Measurements from ENCODE around the gene THSD4. TPM values are rescaled to one million over a fixed set of nuclear protein-coding genes. Genes with fewer than 3 reads are reported as not detected.
"Not testable (repeated sequence)": the region's sequence is repeated elsewhere in the genome, so short reads cannot be mapped to it uniquely, and the experiment has no call there.

The THSD4 gene
- total RNA-seq, 2 donors from 2014 or later = 0.08 TPM; not detected in 1

GRCh38 chr15:71167445-71168165 lies 52.3 kb downstream of the THSD4 start:
- Mint-ChIP-seq H3K27me3 (peaks cover 44% of the 10 kb centered on the region), H3K36me3 (ENCODE audit: low read depth) (no peaks in the 10 kb centered on the region), H3K4me3 (no peak overlapping the region), H3K4me1 (no peaks in the 10 kb centered on the region), H3K27ac (no peak overlapping the region), H3K9me3 (peaks cover 4% of the 10 kb centered on the region)
- no peak for ATAC-seq (replicated peaks)

- Mint-ChIP-seq H3K27me3 (peaks cover 42% of the 10 kb centered on the region), H3K4me1 (no peaks in the 10 kb centered on the region), H3K9me3 (no peaks in the 10 kb centered on the region), H3K36me3 (ENCODE audit: low read depth) (no peaks in the 10 kb centered on the region), H3K4me3 (no peak overlapping the region), H3K27ac (no peak overlapping the region)
- no peak for ATAC-seq (replicated peaks)
Observed at GRCh38 chr15:71168166-71168834, 53.0 kb downstream of the THSD4 start.

- no peak for ATAC-seq (replicated peaks)
- Mint-ChIP-seq H3K9me3 (peaks cover 6% of the 10 kb centered on the region), H3K27me3 (peaks cover 44% of the 10 kb centered on the region), H3K27ac (no peak overlapping the region), H3K4me1 (no peaks in the 10 kb centered on the region), H3K4me3 (no peak overlapping the region), H3K36me3 (ENCODE audit: low read depth) (no peaks in the 10 kb centered on the region)
Observed at GRCh38 chr15:71170163-71170562, 54.9 kb downstream of the THSD4 start.

- H3K4me3 Mint-ChIP-seq = no peak overlapping the region
- no peak overlapping the region for H3K27ac Mint-ChIP-seq
- H3K9me3 Mint-ChIP-seq = peaks cover 6% of the 10 kb centered on the region
- no peaks in the 10 kb centered on the region for H3K36me3 Mint-ChIP-seq (ENCODE audit: low read depth)
- no peaks in the 10 kb centered on the region for H3K4me1 Mint-ChIP-seq
- H3K27me3 Mint-ChIP-seq = peaks cover 34% of the 10 kb centered on the region
- no peak for ATAC-seq (replicated peaks)
Observed at GRCh38 chr15:71171195-71171594, 55.9 kb downstream of the THSD4 start.

DNA sequence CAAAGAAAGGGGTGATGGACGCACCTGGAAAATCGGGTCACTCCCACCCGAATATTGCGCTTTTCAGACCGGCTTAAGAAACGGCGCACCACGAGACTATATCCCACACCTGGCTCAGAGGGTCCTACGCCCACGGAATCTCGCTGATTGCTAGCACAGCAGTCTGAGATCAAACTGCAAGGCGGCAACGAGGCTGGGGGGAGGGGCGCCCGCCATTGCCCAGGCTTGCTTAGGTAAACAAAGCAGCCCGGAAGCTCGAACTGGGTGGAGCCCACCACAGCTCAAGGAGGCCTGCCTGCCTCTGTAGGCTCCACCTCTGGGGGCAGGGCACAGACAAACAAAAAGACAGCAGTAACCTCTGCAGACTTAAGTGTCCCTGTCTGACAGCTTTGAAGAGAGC lies 59.1 kb downstream of the THSD4 start:
- H3K27me3 Mint-ChIP-seq; H3K4me3 Mint-ChIP-seq; H3K36me3 Mint-ChIP-seq (ENCODE audit: low read depth); H3K27ac Mint-ChIP-seq; ATAC-seq (replicated peaks); H3K9me3 Mint-ChIP-seq; H3K4me1 Mint-ChIP-seq: not testable (repeated sequence)

- Mint-ChIP-seq H3K4me1 (no peaks in the 10 kb centered on the region), H3K27me3 (peaks cover 8% of the 10 kb centered on the region), H3K4me3 (no peak overlapping the region), H3K27ac (no peak overlapping the region), H3K36me3 (ENCODE audit: low read depth) (no peaks in the 10 kb centered on the region), H3K9me3 (no peaks in the 10 kb centered on the region)
- ATAC-seq (replicated peaks) = no peak
Observed at GRCh38 chr15:71180986-71181853, 65.9 kb downstream of the THSD4 start.

DNA sequence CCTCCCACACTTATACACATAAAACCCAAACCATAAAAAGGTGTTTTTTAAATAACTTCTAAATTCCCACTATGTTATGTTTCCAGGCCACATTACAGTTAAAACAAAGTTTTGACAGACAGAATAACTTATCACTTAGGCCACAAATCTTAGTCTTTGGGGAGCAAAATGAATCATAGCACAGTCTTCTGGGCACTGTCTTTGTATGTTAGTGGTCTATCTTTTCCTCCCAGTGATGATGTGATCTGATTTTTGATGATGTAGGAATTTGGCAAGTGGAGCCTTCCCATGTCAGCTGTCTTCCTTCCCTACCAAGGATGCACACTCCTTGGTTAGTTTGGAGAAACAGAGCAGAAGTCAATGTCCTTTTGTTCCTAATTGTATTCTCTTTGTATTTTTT lies 67.3 kb downstream of the THSD4 start:
- no peak overlapping the region for H3K4me3 Mint-ChIP-seq
- H3K4me1 Mint-ChIP-seq = no peaks in the 10 kb centered on the region
- no peaks in the 10 kb centered on the region for H3K36me3 Mint-ChIP-seq (ENCODE audit: low read depth)
- no peaks in the 10 kb centered on the region for H3K9me3 Mint-ChIP-seq
- no peak overlapping the region for H3K27ac Mint-ChIP-seq
- H3K27me3 Mint-ChIP-seq = peaks cover 8% of the 10 kb centered on the region
- no peak for ATAC-seq (replicated peaks)

DNA sequence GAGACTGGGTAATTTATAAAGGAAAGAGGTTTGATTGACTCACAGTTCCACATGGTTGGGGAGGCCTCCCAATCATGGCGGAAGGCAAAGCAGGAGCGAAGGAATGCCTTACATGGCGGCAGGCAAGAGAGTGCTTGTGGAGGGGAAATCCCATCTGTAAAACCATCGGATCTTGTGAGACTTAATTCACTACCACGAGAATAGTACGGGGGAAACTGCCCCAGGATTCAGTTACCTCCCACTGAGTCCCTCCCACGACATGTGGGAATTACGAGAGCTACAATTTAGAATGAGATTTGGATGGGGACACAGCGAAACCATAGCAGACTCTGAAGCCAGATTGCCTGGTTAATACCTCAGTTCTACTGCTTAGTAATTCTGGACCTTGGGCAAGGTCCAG lies 67.8 kb downstream of the THSD4 start:
- H3K36me3 Mint-ChIP-seq (ENCODE audit: low read depth) = no peaks in the 10 kb centered on the region
- ATAC-seq (replicated peaks) = no peak
- H3K4me1 Mint-ChIP-seq = no peaks in the 10 kb centered on the region
- peaks cover 8% of the 10 kb centered on the region for H3K27me3 Mint-ChIP-seq
- no peak overlapping the region for H3K4me3 Mint-ChIP-seq
- H3K27ac Mint-ChIP-seq = no peak overlapping the region
- no peaks in the 10 kb centered on the region for H3K9me3 Mint-ChIP-seq

DNA sequence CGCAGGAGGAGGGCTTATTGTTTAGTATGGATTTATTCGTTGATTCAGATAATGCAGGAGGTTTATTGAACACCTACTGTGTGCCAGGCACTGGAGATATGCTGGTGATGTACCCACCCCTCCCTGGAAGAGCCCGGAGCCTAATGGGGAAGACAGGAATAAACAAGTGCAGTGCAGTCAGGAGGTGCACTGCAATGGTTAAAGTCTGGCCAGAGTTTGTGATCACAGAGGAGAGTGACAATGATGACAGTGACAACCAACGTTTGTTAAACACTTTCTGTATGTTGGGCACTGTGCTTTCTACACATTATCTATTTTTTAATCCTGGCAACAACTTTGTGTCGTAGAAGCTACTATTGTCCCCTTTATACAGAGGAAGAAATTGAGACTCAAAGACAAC lies 70.4 kb downstream of the THSD4 start:
- ATAC-seq (replicated peaks) = no peak
- H3K4me3 Mint-ChIP-seq = no peak overlapping the region
- H3K4me1 Mint-ChIP-seq = no peaks in the 10 kb centered on the region
- H3K9me3 Mint-ChIP-seq = no peaks in the 10 kb centered on the region
- H3K27ac Mint-ChIP-seq = no peak overlapping the region
- H3K27me3 Mint-ChIP-seq = peaks cover 8% of the 10 kb centered on the region
- no peaks in the 10 kb centered on the region for H3K36me3 Mint-ChIP-seq (ENCODE audit: low read depth)

- ATAC-seq (replicated peaks) = no peak
- Mint-ChIP-seq H3K4me3 (no peak overlapping the region), H3K27me3 (peaks cover 14% of the 10 kb centered on the region), H3K9me3 (no peaks in the 10 kb centered on the region), H3K4me1 (no peaks in the 10 kb centered on the region), H3K36me3 (ENCODE audit: low read depth) (no peaks in the 10 kb centered on the region), H3K27ac (no peak overlapping the region)
Observed at GRCh38 chr15:71186267-71186666, 71.0 kb downstream of the THSD4 start.

GRCh38 chr15:71187078-71187477 lies 71.8 kb downstream of the THSD4 start:
- no peaks in the 10 kb centered on the region for H3K4me1 Mint-ChIP-seq
- no peaks in the 10 kb centered on the region for H3K9me3 Mint-ChIP-seq
- peaks cover 14% of the 10 kb centered on the region for H3K27me3 Mint-ChIP-seq
- no peak overlapping the region for H3K4me3 Mint-ChIP-seq
- no peak overlapping the region for H3K27ac Mint-ChIP-seq
- no peaks in the 10 kb centered on the region for H3K36me3 Mint-ChIP-seq (ENCODE audit: low read depth)
- no peak for ATAC-seq (replicated peaks)

GRCh38 chr15:71187526-71187925 lies 72.3 kb downstream of the THSD4 start:
- H3K27ac Mint-ChIP-seq = no peak overlapping the region
- no peak overlapping the region for H3K4me3 Mint-ChIP-seq
- H3K9me3 Mint-ChIP-seq = no peaks in the 10 kb centered on the region
- H3K36me3 Mint-ChIP-seq (ENCODE audit: low read depth) = no peaks in the 10 kb centered on the region
- H3K27me3 Mint-ChIP-seq = peaks cover 14% of the 10 kb centered on the region
- no peaks in the 10 kb centered on the region for H3K4me1 Mint-ChIP-seq
- no peak for ATAC-seq (replicated peaks)

- H3K36me3 Mint-ChIP-seq (ENCODE audit: low read depth) = no peaks in the 10 kb centered on the region
- no peaks in the 10 kb centered on the region for H3K4me1 Mint-ChIP-seq
- no peak overlapping the region for H3K27ac Mint-ChIP-seq
- peaks cover 13% of the 10 kb centered on the region for H3K27me3 Mint-ChIP-seq
- H3K9me3 Mint-ChIP-seq = no peaks in the 10 kb centered on the region
- H3K4me3 Mint-ChIP-seq = no peak overlapping the region
- no peak for ATAC-seq (replicated peaks)
Observed at GRCh38 chr15:71189718-71190117, 74.4 kb downstream of the THSD4 start.

DNA sequence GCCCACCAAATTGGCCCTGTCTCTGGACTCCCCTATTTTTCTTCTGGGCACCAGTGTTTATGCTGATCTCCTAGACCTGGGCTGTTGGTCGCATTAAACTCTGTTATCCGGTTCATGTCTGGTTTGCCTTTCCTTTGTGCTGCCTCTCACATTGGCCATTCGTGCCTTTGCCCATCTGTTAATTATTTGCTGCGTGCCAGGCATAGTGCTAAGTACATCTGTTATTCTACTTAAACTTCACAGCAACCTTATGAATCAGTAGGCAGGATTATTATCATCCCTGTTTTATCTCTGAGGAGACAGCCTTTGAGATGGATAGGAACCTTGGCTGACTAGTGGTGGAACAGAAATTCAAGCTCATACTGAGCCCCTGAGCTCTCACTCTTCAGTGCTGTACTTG lies 76.0 kb downstream of the THSD4 start:
- no peak for ATAC-seq (replicated peaks)
- Mint-ChIP-seq H3K27me3 (peaks cover 11% of the 10 kb centered on the region), H3K4me1 (no peaks in the 10 kb centered on the region), H3K27ac (no peak overlapping the region), H3K9me3 (no peaks in the 10 kb centered on the region), H3K36me3 (ENCODE audit: low read depth) (no peaks in the 10 kb centered on the region), H3K4me3 (no peak overlapping the region)

- H3K4me3 Mint-ChIP-seq = no peak overlapping the region
- no peak overlapping the region for H3K27ac Mint-ChIP-seq
- H3K27me3 Mint-ChIP-seq = peaks cover 11% of the 10 kb centered on the region
- H3K36me3 Mint-ChIP-seq (ENCODE audit: low read depth) = no peaks in the 10 kb centered on the region
- no peaks in the 10 kb centered on the region for H3K4me1 Mint-ChIP-seq
- no peaks in the 10 kb centered on the region for H3K9me3 Mint-ChIP-seq
- no peak for ATAC-seq (replicated peaks)
Observed at GRCh38 chr15:71192816-71193215, 77.5 kb downstream of the THSD4 start.

All from activated T-helper 17 cell treated with anti-CD3 and anti-CD28 coated beads, Interleukin-2, amount 50 U/mL, for 72 hours (primary cell).